ENCODE results near the gene ZNF710.

DNA sequence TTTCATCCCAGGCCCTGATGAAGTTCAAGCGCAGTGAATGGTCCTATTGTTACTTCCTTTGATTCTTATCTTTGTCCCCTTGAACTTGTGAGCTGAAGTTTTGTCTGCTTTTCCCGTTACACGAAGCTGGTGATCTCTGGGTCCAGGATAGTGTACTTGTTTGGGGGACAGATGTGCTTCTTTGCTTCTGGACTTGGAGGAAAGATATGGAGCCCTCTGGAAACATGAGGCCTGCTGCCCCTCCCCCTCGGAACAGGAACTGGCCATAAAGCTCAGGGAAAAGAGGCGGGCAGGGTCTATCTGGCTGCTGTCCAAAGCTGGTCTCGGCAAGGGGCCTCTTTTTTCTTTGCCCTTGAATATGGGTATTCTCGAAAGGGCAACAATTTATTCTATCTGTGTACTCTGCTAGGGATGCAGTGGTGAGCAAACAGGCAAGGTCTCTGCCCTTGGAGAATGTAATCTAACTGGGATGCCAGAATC lies 53.5 kb downstream of the ZNF710 start:
- TF ChIP-seq POLR2A (IDR thresholded peaks at IDR 0.05; ENCODE audit: borderline replicate concordance, extremely low read depth, insufficient read depth, insufficient read length): no peak
- no peak for TF ChIP-seq CTCF (IDR thresholded peaks at IDR 0.05 in 2 of 3, conservative IDR thresholded peaks at IDR 0.05 in 1 of 3; ENCODE audit: borderline replicate concordance in 1 of 3, insufficient read depth in 1 of 3, low read depth in 2 of 3, low read length in 2 of 3)
- no peak for TF ChIP-seq REST (IDR thresholded peaks at IDR 0.05; ENCODE audit: low read depth)
- no peak for TF ChIP-seq CEBPB (IDR thresholded peaks at IDR 0.05; ENCODE audit: low read depth)
- TF ChIP-seq YY1 (IDR thresholded peaks at IDR 0.05; ENCODE audit: extremely low read depth, insufficient replicate concordance, low read depth, low read length): no peak
- no peak for TF ChIP-seq ZNF274 (IDR thresholded peaks at IDR 0.05; ENCODE audit: low read depth, low read length)
- TF ChIP-seq EZH2phosphoT487 (IDR thresholded peaks at IDR 0.05; ENCODE audit: borderline replicate concordance): no peak
